Heart left ventricle (tissue), 16 donors: Measurements from ENCODE around the gene STK24. TPM values are rescaled to one million over a fixed set of nuclear protein-coding genes. Genes with fewer than 3 reads are reported as not detected.

Experiments
- ATAC-seq, 4 donors: fragments of 200-7000 bp; cut with Tn5 transposase; one replicate each; pipeline ENCODE4 v1.9.1; 2020 to 2022; ENCODE audit warnings: moderate library complexity in 4 of 4, mild to moderate bottlenecking in 3 of 4, moderate number of reproducible peaks in 1 of 4
- DNase-seq, 5 donors: peaks; one replicate each; pipeline ENCODE4 v3.0.0-alpha.2; 2020
- H3K27ac ChIP-seq, 12 donors: fragments of 200-600 bp; sonication (generic) in 4 of 12; one replicate each; pipeline versions ENCODE4 v1.5.0 to v1.8.0; 2016 to 2022; ENCODE audit warnings: mild to moderate bottlenecking in 2 of 12
- H3K27me3 ChIP-seq, 9 donors: fragments of 200-600 bp; sonication (generic) in 2 of 9; one replicate each; pipeline versions ENCODE4 v1.5.1 to v1.8.0; 2016 to 2022; ENCODE audit warnings: mild to moderate bottlenecking in 3 of 9
- H3K36me3 ChIP-seq, 9 donors: fragments of 200-600 bp; sonication (generic) in 2 of 9; one replicate each; pipeline versions ENCODE4 v1.5.0 to v1.8.0; 2018 to 2022; ENCODE audit warnings: mild to moderate bottlenecking in 2 of 9
- H3K4me1 ChIP-seq, 12 donors: fragments of 200-600 bp; sonication (generic) in 4 of 12; one replicate each; pipeline versions ENCODE4 v1.5.0 to v1.8.0; 2016 to 2022; ENCODE audit warnings: mild to moderate bottlenecking in 3 of 12
- H3K4me3 ChIP-seq, 12 donors: fragments of 200-600 bp; sonication (generic) in 4 of 12; one replicate each; pipeline versions ENCODE4 v1.5.0 to v1.8.0; 2017 to 2022; ENCODE audit warnings: mild to moderate bottlenecking in 9 of 12, moderate library complexity in 4 of 12
- H3K9me3 ChIP-seq, 12 donors: fragments of 200-600 bp; sonication (generic) in 4 of 12; one replicate each; pipeline versions ENCODE4 v1.5.0 to v1.8.0; 2016 to 2022; ENCODE audit warnings: mild to moderate bottlenecking in 1 of 12
- POLR2A ChIP-seq, 2 donors: fragments of 450-650 bp; IDR thresholded peaks; one replicate each; pipeline ENCODE4 v1.6.1; 2017; ENCODE audit warnings: antibody characterized with exemption in 2 of 2, mild to moderate bottlenecking in 2 of 2, moderate library complexity in 2 of 2
- WGBS, 4 donors: extraction: QIAGEN DNeasy Blood & Tissue Kit in 2 of 4; methylation state at CpG; one replicate each; pipeline versions ENCODE4 v1.1.5 to v1.1.7; 2013 to 2018; 5-methylcytosine and 5-hydroxymethylcytosine counted together
- intact Hi-C, 10 donors: fragments of 100-400 bp; cut with DNase I; formaldehyde crosslinking; loops; one replicate each; pipeline versions ENCODE4 v1.11.1 to v1.14.2; 2022
- polyA plus RNA-seq, 2 donors: library from polyadenylated mRNA; stranded (reverse); fragments of 200-250 nt; gene quantifications; one replicate each; pipeline ENCODE4 v1.2.3, GENCODE V29; 2013
- total RNA-seq, 9 donors: library from RNA; depleted of rRNA in 2 of 9; stranded (reverse); fragments of >200 nt in 2 of 9; fragmentation: NEBNext Ultra II Directional in 3 of 9; extraction: Animal tissue kit (Norgen Biotek cat#: 25700) in 3 of 9; gene quantifications; one replicate each; pipeline versions ENCODE4 v1.1.0 to v1.2.4, GENCODE V29; 2016 to 2023
- TF ChIP-seq, protein P1 (sequence below), 12 donors: fragments of 200-600 bp; sonication (generic) in 4 of 12; IDR thresholded peaks; one replicate each; pipeline versions ENCODE4 v1.5.0 to v1.8.0; 2018 to 2022; ENCODE audit warnings: antibody characterized with exemption in 12 of 12, mild to moderate bottlenecking in 5 of 12
- donor health status: ischemic (EF 13 %, LVEDD 7.1; RV severe dilation, severe dysfunction).
- donor health status: healthy with polysubstance abuse.
- donor health status: DM: no; HTN: yes; CAD: no.
- donor health status: DM: no; HTN: no; CAD: no.
- donor health status: ischemic (EF 25% LVEDD 6.9; RV normal size, moderate dysfunction).
- donor health status: ischemic (EF 25% LVEDD 5.7; RV mildly dilated, moderate dysfunction).
- donor health status: healthy.
- donor health status: DM: yes; HTN: yes; CAD: no.
- donor health status: ischemic (EF 35%, LVEDD 5.7; RV mildly dilated, moderate dysfunction).
- donor health status: nonischemic (EF 11% LVEDD 7.7; RV severe dilation, severe dysfunction).
- donor health status: DM: yes; HTN: yes; CAD: no.
- donor health status: PGD.
- donor health status: ischemic (EF 29% LVEDD 5.4; RV normal size, mild dysfunction).
- donor health status: nonischemic (EF 23%, LVEDD 6.1; RV moderate dilation, normal function).

Gene STK24
- total and polyA plus RNA-seq, 11 donors: 26.6 to 82.6 (median 59.6) TPM

DNA sequence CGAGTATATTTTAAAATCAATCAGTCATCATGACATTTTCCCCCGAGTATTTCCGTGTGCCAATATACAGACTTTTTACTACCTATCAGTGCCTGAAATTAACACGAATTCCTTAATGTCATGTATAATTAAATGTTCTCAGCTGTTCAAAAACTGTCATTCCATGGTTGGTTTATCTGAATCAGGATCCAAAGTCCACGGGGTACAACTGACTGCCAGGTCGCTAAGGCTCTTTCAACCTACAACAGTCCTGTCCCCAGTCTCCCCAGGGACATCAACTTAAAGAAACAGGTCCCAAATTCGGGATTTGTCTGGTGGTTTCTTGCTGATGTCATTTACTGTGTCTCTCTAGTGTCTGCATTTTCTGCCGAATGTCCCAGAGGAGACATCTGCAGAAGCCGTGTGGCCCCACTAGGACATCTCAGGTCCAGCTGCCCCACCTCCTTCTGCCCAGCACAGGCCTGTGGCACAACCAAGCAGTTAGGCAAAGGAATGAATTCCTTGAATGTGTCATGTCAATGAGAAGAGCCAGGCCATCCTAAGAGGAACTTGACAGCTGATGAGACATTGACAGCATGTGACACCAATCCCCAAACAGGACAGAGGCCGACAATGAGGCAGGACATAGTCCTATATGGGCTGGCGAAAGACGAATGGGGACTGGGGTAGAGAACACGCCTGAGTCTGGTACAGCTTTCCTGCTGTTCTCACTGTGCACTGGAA is 109.5 kb downstream of the STK24 start:
- peak in 2 of 5 donors; percentile 67 for DNase-seq
- Histone ChIP-seq H3K4me3 (no peak overlapping the region), H3K27me3 (no peaks in the 10 kb centered on the region), H3K9me3 (no peaks in the 10 kb centered on the region), H3K36me3 (peaks cover 0 to 91% (median 48%) of the 10 kb centered on the region in 9 donors), H3K27ac (peak overlapping the region in 9 of 12 donors; percentile 2 to 69 (median 59)), H3K4me1 (peaks cover 3 to 61% (median 33%) of the 10 kb centered on the region in 12 donors)
- intact Hi-C loops: loop anchor here in 1 of 10 donors (5.0 kb wide), 1 partner anchor 110 kb away; the partner anchor contains the start of gene STK24
- 55 to 62% (median 59%) methylated on average over 11 to 13 of the region's 13 CpGs for WGBS, 4 donors
- ATAC-seq: peak; percentile 71 to 88 (median 87)
- TF ChIP-seq, protein P1, sequence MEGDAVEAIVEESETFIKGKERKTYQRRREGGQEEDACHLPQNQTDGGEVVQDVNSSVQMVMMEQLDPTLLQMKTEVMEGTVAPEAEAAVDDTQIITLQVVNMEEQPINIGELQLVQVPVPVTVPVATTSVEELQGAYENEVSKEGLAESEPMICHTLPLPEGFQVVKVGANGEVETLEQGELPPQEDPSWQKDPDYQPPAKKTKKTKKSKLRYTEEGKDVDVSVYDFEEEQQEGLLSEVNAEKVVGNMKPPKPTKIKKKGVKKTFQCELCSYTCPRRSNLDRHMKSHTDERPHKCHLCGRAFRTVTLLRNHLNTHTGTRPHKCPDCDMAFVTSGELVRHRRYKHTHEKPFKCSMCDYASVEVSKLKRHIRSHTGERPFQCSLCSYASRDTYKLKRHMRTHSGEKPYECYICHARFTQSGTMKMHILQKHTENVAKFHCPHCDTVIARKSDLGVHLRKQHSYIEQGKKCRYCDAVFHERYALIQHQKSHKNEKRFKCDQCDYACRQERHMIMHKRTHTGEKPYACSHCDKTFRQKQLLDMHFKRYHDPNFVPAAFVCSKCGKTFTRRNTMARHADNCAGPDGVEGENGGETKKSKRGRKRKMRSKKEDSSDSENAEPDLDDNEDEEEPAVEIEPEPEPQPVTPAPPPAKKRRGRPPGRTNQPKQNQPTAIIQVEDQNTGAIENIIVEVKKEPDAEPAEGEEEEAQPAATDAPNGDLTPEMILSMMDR (IDR thresholded peaks at IDR 0.05): no peak
- no peak for TF ChIP-seq POLR2A (IDR thresholded peaks at IDR 0.05)

DNA sequence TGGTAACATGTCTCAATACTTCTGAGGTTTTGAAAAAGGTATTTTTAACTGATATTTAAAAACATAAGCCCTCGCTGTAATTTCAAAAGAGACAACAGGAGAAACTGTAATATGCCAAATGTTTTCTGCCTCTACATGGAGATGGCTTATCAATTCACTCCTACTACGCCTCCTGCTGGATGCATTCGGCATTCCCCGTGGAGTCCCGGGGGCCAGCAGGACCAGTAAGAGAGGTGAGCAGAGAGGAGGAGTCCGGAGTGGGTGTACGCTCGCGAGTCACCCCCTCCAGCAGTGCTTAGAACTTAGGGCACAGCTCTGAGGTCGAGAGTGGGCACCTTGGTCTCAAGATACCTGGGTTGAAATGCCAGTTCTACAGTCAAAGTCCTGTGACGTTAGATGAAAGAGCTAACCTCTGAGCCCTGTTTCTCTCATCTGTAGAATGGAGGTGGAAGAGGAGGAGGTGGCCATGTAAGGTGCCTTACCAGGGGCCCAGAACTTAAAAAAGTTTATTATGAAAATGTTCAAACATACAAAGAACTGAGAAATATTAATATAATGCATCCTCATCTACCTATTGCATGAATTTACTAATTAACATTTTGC is 110.2 kb downstream of the STK24 start:
- Histone ChIP-seq H3K36me3 (peaks cover 0 to 91% (median 41%) of the 10 kb centered on the region in 9 donors), H3K4me1 (peaks cover 3 to 56% (median 29%) of the 10 kb centered on the region in 12 donors), H3K9me3 (no peaks in the 10 kb centered on the region), H3K27ac (peak overlapping the region in 8 of 12 donors; percentile 2 to 66 (median 46)), H3K4me3 (no peak overlapping the region), H3K27me3 (no peaks in the 10 kb centered on the region)
- 64 to 74% (median 68%) methylated on average over 11 of the region's 11 CpGs for WGBS, 4 donors
- peak in 1 of 4 donors; percentile 15 for ATAC-seq
- intact Hi-C loops: loop anchor here in 1 of 10 donors (5.0 kb wide), 1 partner anchor 111 kb away; the partner anchor contains the start of gene STK24
- DNase-seq: no peak
- TF ChIP-seq, protein P1 (IDR thresholded peaks at IDR 0.05): peak; percentile 29 to 68 (median 57)
- TF ChIP-seq POLR2A (IDR thresholded peaks at IDR 0.05): no peak

DNA sequence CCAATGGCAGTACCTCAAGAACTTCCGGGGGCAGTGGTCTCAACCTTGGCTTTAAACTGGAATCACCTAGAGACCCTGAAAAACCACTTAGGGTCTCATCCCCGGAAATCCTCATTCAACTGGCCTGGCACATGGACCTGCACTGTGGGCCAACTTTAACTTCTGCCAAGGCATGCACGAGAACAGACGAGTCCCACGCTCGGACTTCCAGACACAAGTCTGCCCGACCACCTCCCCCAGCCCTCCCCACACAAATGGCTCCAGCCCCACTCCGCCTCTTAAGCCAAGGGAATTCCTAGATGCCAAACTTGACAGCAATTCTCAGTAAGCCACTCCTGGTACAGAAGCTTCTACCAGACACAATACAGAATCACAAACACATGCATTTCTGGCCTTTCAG is 114.0 kb downstream of the STK24 start:
- no peak for ATAC-seq
- H3K4me1 ChIP-seq: peaks cover 0 to 37% (median 20%) of the 10 kb centered on the region in 12 donors
- 31 to 58% (median 45%) methylated on average over 8 of the region's 8 CpGs for WGBS, 4 donors
- no peak for TF ChIP-seq POLR2A (IDR thresholded peaks at IDR 0.05)
- TF ChIP-seq, protein P1 (IDR thresholded peaks at IDR 0.05): no peak
- intact Hi-C loops: no loop called here
- peaks cover 0 to 95% (median 51%) of the 10 kb centered on the region in 9 donors for H3K36me3 ChIP-seq
- no peaks in the 10 kb centered on the region for H3K27me3 ChIP-seq
- H3K4me3 ChIP-seq: no peak overlapping the region
- no peak for DNase-seq
- peak overlapping the region in 2 of 12 donors; percentile 0 to 65 for H3K27ac ChIP-seq
- H3K9me3 ChIP-seq: no peaks in the 10 kb centered on the region
